ENCODE data around the gene DGKI.
"Not testable (repeated sequence)": the region's sequence is repeated elsewhere in the genome, so short reads cannot be mapped to it uniquely, and the experiment has no call there.

GRCh38 chr7:137832990-137833389 lies 13.8 kb downstream of the DGKI start:
- TF ChIP-seq CTCF (IDR thresholded peaks at IDR 0.05; ENCODE audit: low read depth, low read length); EZH2phosphoT487 (IDR thresholded peaks at IDR 0.05; ENCODE audit: low read depth): not testable (repeated sequence)
